NCI-H2196 treated with DMSO at 0.1 percent for 48 hours (cell line): ENCODE results near the gene M1AP.

Experiments used
- DNase-seq: peaks from one replicate; lab custom pipeline; 2025; ENCODE audit not compliant: unreplicated experiment; lab: John Stamatoyannopoulos, UW

M1AP gene

DNA sequence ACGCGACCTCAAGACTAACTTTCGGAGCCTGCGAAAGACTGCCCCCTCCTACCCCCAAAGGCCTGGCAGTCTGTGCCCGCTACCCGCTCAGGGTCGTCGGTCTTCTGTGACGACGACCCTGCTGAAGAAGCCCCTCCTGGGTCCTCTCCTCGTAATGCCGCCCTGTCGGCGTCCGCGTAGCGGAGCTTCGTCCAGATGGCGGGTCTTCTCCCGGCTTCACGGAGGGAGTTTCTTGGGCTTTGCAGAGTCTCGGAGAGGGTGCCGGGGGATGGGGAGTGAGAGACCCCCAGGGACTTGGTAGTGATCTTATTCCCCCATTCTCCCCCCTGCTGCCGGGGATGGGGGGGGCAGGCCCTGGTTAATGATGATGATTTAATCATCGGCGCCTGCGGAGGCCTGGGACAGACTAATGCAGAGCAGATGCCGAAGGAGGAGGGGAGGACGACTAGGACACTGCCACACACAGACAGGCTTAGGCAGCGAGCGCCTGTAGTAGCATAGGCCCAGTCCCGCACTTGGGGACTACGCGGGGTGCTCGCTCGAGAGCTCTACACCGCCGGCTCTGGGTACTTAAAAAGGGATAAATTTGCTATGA, 140.1 kb downstream of the M1AP start:
- no peak for DNase-seq
